ENCODE data around the gene ASAP2.

DNA sequence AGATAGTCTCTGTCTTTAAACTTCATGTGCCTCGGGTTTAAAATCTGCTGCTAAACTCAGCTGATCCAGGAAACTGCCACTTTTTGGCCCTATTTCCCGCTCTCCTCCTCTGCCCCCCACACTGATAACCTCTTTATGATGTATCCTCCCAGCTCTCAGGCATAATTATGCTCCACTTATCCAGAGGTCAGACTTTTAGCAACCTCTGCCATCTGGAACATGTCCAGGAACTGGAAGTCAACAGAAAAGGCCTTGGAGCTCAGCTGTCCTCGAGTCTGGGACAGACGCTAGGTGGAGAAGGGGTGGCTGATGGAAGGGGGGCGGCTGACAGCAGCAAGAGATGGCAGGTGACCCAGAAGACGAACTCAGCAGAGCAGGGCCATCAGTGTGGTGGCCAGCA lies 41.2 kb downstream of the ASAP2 start:
- no peak for TF ChIP-seq PML (IDR thresholded peaks at IDR 0.05; ENCODE audit: low read length)
- TF ChIP-seq NRF1 (conservative IDR thresholded peaks at IDR 0.05 in 1 of 2, IDR thresholded peaks at IDR 0.05 in 1 of 2): no peak
- no peak for TF ChIP-seq LARP7 (IDR thresholded peaks at IDR 0.05)
- TF ChIP-seq ATF4 (CRISPR knock-in tag; IDR thresholded peaks at IDR 0.05): no peak
- TF ChIP-seq PCBP1 (IDR thresholded peaks at IDR 0.05; ENCODE audit: low read depth, low read length, poor library complexity, severe bottlenecking): no peak
- TF ChIP-seq ETV6 (IDR thresholded peaks at IDR 0.05; ENCODE audit: borderline replicate concordance in 1 of 2, low read depth in 2 of 2, low read length in 1 of 2): no peak
- TF ChIP-seq ETV6 (CRISPR knock-in tag; IDR thresholded peaks at IDR 0.05; ENCODE audit: borderline replicate concordance): no peak
- no peak for TF ChIP-seq POLR2A (conservative IDR thresholded peaks at IDR 0.05)
- TF ChIP-seq DDX20 (tag; IDR thresholded peaks at IDR 0.05; ENCODE audit: low read depth): no peak
- TF ChIP-seq CTCF (IDR thresholded peaks at IDR 0.05 in 2 of 3, conservative IDR thresholded peaks at IDR 0.05 in 1 of 3; ENCODE audit: insufficient read depth in 2 of 3, low read depth in 1 of 3, low read length in 3 of 3): no peak
- no peak for TF ChIP-seq ZNF212 (CRISPR knock-in tag; IDR thresholded peaks at IDR 0.05)
- TF ChIP-seq RFX5 (IDR thresholded peaks at IDR 0.05; ENCODE audit: low read depth, low read length): no peak
